ENCODE data around the gene OTUD7B.
"Not testable (repeated sequence)": the region's sequence is repeated elsewhere in the genome, so short reads cannot be mapped to it uniquely, and the experiment has no call there.

The OTUD7B gene

DNA sequence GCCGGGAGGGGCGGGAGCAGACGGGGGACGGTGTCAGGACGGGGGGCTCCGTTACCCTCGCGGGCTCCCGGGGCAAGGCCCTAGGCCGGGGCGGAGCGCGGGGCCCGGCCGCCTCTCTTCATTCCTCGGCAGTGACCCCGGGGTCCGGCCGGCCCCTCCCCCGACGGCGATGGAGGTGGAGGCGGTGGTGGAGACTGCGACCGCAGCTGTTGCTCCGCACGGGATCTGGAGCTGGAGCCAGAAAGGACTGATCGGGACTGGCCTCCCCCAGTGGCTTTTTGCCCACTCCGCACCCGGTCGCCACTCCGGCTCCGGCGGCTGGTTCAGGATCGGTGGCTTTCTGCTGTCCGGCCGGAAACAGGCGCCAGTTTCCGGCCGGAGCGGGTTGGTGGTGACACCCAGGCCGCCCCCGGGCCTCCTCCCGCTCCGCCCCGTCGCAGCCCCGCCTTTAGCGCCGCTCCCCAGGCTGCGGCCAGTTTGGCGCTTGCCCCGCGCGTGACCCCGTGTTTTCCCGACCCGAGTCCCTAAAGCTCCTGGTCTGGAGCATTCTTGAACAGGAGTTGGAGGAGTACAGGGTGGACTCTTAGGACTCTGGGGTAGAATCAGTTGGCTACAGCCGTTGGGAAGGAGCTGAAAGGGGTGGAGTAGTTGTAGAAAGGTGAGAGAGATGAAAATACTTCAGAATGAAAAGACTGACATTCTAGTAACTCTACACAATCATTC lies at the start of gene OTUD7B:
Gene OTUD7B (minus strand): TSS at position 334 of the 723 bp plus-strand sequence. CDS start 33,216 bp downstream, outside the sequence.
- H3K9me3 ChIP-seq (ENCODE audit: control insufficient read depth in 2 of 2, low read length in 2 of 2) = no peaks in the 10 kb centered on the region
- peak within 1 kb of the TSS; percentile 92 to 94 for H3K4me3 ChIP-seq (ENCODE audit: low read length in 2 of 2)
- H3K36me3 ChIP-seq (ENCODE audit: control insufficient read depth in 2 of 2, insufficient read depth in 2 of 2, low read length in 2 of 2) = no peaks in the 10 kb centered on the region
- H3K4me1 ChIP-seq (ENCODE audit: control insufficient read depth, insufficient read depth, low read length) = peaks cover 5% of the 10 kb centered on the region
- H3K27me3 ChIP-seq (ENCODE audit: control insufficient read depth in 1 of 2, insufficient read depth in 2 of 2, low read length in 2 of 2) = no peaks in the 10 kb centered on the region
- H3K9ac ChIP-seq (ENCODE audit: low read length in 2 of 2) = peak within 1 kb of the TSS; percentile 96 to 98
- peak within 1 kb of the TSS; percentile 92 for H3K27ac ChIP-seq (ENCODE audit: low read length)

DNA sequence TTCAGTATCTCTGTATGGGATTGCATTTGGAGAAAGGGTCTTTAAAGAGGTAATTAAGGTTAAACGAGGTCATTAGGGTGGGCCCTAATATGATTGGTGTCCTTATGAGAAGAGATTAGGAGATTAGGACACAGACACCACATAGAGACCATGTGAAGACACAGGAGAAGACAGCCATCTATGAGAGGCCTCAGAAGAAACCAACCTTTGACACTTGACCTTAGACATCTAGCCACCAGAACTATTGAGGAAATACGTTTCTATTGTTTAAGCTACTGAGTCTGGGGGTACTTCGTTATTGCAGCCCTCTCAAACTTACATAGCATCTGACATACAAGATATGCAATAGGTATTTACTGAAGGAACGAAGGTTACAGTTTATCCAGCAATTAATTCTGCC lies 49.7 kb upstream of the OTUD7B start:
- H3K27ac ChIP-seq (ENCODE audit: low read length) = peak overlapping the region; percentile 3
- peaks cover 7% of the 10 kb centered on the region for H3K4me1 ChIP-seq (ENCODE audit: control insufficient read depth, insufficient read depth, low read length)
- H3K9ac ChIP-seq (ENCODE audit: low read length in 2 of 2) = no peak overlapping the region
- H3K9me3 ChIP-seq (ENCODE audit: control insufficient read depth in 2 of 2, low read length in 2 of 2) = no peaks in the 10 kb centered on the region
- H3K4me3 ChIP-seq (ENCODE audit: low read length in 2 of 2) = no peak overlapping the region
- no peaks in the 10 kb centered on the region for H3K27me3 ChIP-seq (ENCODE audit: control insufficient read depth in 1 of 2, insufficient read depth in 2 of 2, low read length in 2 of 2)
- H3K36me3 ChIP-seq (ENCODE audit: control insufficient read depth in 2 of 2, insufficient read depth in 2 of 2, low read length in 2 of 2) = no peaks in the 10 kb centered on the region

DNA sequence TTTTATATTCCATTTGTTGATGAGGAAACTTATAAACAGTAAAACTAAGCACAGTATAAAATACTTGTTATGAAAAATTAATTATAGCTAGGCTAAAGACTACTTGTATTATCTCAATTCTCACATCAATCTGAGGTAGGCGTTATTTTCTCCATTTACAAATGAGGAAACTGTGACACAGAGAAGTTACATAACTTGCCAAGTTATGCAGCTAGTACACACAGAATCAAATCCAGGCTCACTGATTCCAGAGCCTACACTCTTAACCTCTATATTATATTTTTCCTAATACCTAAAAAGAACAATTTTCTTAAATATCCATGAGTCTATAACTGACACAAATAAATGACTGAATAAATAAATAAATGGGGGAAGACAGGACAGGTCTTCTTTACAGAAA lies 45.9 kb upstream of the OTUD7B start:
- H3K4me3 ChIP-seq (ENCODE audit: low read length in 2 of 2) = no peak overlapping the region
- no peaks in the 10 kb centered on the region for H3K36me3 ChIP-seq (ENCODE audit: control insufficient read depth in 2 of 2, insufficient read depth in 2 of 2, low read length in 2 of 2)
- H3K27ac ChIP-seq (ENCODE audit: low read length) = no peak overlapping the region
- H3K9ac ChIP-seq (ENCODE audit: low read length in 2 of 2) = no peak overlapping the region
- no peaks in the 10 kb centered on the region for H3K27me3 ChIP-seq (ENCODE audit: control insufficient read depth in 1 of 2, insufficient read depth in 2 of 2, low read length in 2 of 2)
- H3K9me3 ChIP-seq (ENCODE audit: control insufficient read depth in 2 of 2, low read length in 2 of 2) = no peaks in the 10 kb centered on the region
- H3K4me1 ChIP-seq (ENCODE audit: control insufficient read depth, insufficient read depth, low read length) = peaks cover 2% of the 10 kb centered on the region

DNA sequence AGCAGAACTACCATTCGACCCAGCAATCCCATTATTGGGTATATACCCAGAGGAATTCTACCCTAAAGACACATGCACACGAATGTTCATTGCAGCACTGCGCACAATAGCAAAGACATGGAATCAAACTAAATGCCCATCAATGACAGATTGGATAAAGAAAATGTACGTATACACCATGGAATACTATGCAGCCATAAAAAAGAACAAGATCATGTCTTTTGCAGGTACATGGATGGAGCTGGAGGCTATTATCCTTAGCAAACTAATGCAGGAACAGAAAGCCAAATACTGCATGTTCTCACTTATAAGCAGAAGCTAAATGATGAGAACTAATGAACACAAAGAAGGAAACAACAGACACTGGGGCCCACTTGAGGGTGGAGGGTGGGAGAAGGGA lies 45.0 kb upstream of the OTUD7B start:
- not testable (repeated sequence) for H3K27me3 ChIP-seq (ENCODE audit: control insufficient read depth in 1 of 2, insufficient read depth in 2 of 2, low read length in 2 of 2); H3K4me3 ChIP-seq (ENCODE audit: low read length in 2 of 2); H3K4me1 ChIP-seq (ENCODE audit: control insufficient read depth, insufficient read depth, low read length); H3K9me3 ChIP-seq (ENCODE audit: control insufficient read depth in 2 of 2, low read length in 2 of 2); H3K9ac ChIP-seq (ENCODE audit: low read length in 2 of 2); H3K27ac ChIP-seq (ENCODE audit: low read length); H3K36me3 ChIP-seq (ENCODE audit: control insufficient read depth in 2 of 2, insufficient read depth in 2 of 2, low read length in 2 of 2)

DNA sequence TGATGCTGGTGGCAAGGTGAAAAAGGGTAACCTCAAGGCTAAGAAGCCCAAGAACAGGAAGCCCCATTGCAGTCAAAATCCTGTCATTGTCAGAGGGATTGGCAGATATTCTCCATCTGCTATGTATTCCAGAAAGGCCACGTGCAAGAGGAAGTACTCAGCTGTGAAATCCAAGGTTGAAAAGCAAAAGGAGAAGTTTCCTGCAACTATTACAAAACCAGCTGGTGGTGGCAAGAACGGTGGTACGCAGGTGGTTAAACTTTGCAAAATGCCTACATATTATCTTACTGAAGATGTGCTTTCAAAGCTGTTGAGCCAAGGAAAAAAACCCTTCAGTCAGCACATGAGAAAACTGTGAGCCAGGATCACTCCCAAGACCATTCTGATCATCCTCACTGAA lies 43.4 kb upstream of the OTUD7B start:
- Histone ChIP-seq H3K9me3 (ENCODE audit: control insufficient read depth in 2 of 2, low read length in 2 of 2) (no peaks in the 10 kb centered on the region), H3K4me1 (ENCODE audit: control insufficient read depth, insufficient read depth, low read length) (no peaks in the 10 kb centered on the region), H3K4me3 (ENCODE audit: low read length in 2 of 2) (no peak overlapping the region), H3K27me3 (ENCODE audit: control insufficient read depth in 1 of 2, insufficient read depth in 2 of 2, low read length in 2 of 2) (no peaks in the 10 kb centered on the region), H3K36me3 (ENCODE audit: control insufficient read depth in 2 of 2, insufficient read depth in 2 of 2, low read length in 2 of 2) (no peaks in the 10 kb centered on the region), H3K27ac (ENCODE audit: low read length) (no peak overlapping the region), H3K9ac (ENCODE audit: low read length in 2 of 2) (no peak overlapping the region)

DNA sequence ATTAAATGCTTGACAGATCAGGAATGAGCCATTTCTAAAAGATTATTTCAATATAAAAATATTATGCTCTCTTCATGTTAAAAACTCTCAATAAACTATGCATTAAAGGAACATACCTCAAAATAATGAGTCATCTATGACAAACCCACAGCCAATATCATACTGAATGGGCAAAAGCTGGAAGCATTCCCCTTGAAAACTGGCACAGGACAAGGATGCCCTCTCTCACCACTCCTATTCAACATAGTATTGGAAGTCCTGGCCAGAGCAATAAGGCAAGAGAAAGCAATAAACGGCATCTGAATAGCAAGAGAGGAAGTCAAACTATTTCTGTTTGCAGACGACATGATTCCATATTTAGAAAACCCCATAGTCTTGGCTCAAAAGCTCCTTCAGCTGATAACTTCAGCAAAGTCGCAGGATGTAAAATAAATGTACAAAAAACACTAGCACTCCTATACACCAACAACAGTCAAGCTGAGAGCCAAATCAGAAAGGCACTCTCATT lies 41.4 kb upstream of the OTUD7B start:
- not testable (repeated sequence) for H3K4me3 ChIP-seq (ENCODE audit: low read length in 2 of 2); H3K36me3 ChIP-seq (ENCODE audit: control insufficient read depth in 2 of 2, insufficient read depth in 2 of 2, low read length in 2 of 2); H3K27me3 ChIP-seq (ENCODE audit: control insufficient read depth in 1 of 2, insufficient read depth in 2 of 2, low read length in 2 of 2); H3K4me1 ChIP-seq (ENCODE audit: control insufficient read depth, insufficient read depth, low read length); H3K9me3 ChIP-seq (ENCODE audit: control insufficient read depth in 2 of 2, low read length in 2 of 2); H3K27ac ChIP-seq (ENCODE audit: low read length); H3K9ac ChIP-seq (ENCODE audit: low read length in 2 of 2)

DNA sequence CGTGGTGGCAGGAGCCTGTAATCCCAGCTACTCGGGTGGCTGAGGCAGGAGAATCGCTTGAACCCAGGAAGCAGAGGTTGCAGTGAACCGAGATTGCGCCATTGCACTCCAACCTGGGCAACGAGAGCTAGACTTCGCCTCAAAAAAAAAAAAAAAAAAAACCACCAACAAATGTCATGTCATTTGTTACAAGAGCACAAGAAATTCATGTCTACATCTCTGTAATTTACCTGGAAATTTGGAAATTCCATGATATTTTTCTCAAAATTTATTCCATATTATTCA lies 40.5 kb upstream of the OTUD7B start:
- H3K9ac ChIP-seq (ENCODE audit: low read length in 2 of 2) = no peak overlapping the region
- no peaks in the 10 kb centered on the region for H3K27me3 ChIP-seq (ENCODE audit: control insufficient read depth in 1 of 2, insufficient read depth in 2 of 2, low read length in 2 of 2)
- H3K4me3 ChIP-seq (ENCODE audit: low read length in 2 of 2) = no peak overlapping the region
- no peak overlapping the region for H3K27ac ChIP-seq (ENCODE audit: low read length)
- H3K9me3 ChIP-seq (ENCODE audit: control insufficient read depth in 2 of 2, low read length in 2 of 2) = no peaks in the 10 kb centered on the region
- H3K4me1 ChIP-seq (ENCODE audit: control insufficient read depth, insufficient read depth, low read length) = no peaks in the 10 kb centered on the region
- no peaks in the 10 kb centered on the region for H3K36me3 ChIP-seq (ENCODE audit: control insufficient read depth in 2 of 2, insufficient read depth in 2 of 2, low read length in 2 of 2)

DNA sequence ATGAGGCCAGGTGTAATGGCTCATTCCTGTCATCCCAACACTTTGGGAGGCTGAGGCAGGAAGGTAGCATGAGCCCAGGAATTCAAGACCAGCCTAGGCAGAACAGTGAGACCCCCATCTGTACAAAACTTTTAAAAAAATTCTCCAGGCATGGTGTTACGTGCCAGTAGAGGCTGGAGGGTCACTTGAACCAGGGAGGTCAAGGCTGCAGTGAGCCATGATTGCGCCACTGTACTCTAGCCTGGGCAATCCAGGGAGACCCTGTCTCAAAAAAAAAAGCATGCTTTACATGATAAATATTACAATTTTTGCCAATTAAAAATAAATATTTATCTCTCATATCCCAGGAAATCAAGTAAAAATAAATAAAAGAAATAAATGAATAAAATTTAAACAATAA lies 39.4 kb upstream of the OTUD7B start:
- Histone ChIP-seq H3K9ac (ENCODE audit: low read length in 2 of 2) (no peak overlapping the region), H3K36me3 (ENCODE audit: control insufficient read depth in 2 of 2, insufficient read depth in 2 of 2, low read length in 2 of 2) (no peaks in the 10 kb centered on the region), H3K27ac (ENCODE audit: low read length) (no peak overlapping the region), H3K4me3 (ENCODE audit: low read length in 2 of 2) (no peak overlapping the region), H3K9me3 (ENCODE audit: control insufficient read depth in 2 of 2, low read length in 2 of 2) (no peaks in the 10 kb centered on the region), H3K27me3 (ENCODE audit: control insufficient read depth in 1 of 2, insufficient read depth in 2 of 2, low read length in 2 of 2) (no peaks in the 10 kb centered on the region), H3K4me1 (ENCODE audit: control insufficient read depth, insufficient read depth, low read length) (no peaks in the 10 kb centered on the region)

DNA sequence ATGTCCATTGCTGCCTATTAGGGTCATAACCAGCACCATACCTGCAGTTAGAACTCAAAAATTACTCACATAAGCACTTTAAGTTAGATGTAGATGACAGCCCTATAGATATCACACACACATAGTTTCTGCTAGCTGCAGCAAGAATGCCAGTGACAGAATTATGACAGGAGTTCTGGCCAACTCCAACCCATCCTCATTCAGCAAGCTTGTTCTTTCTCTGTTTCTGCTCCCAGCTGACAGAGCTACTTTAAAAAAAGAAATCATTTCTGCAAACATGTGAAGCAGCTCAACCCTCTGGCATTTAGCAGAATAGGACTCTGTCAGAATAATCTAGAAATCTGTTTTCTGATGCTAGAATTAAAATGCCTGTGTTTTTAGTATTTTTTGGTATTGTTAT lies 23.8 kb upstream of the OTUD7B start:
- no peaks in the 10 kb centered on the region for H3K27me3 ChIP-seq (ENCODE audit: control insufficient read depth in 1 of 2, insufficient read depth in 2 of 2, low read length in 2 of 2)
- no peaks in the 10 kb centered on the region for H3K36me3 ChIP-seq (ENCODE audit: control insufficient read depth in 2 of 2, insufficient read depth in 2 of 2, low read length in 2 of 2)
- H3K9ac ChIP-seq (ENCODE audit: low read length in 2 of 2) = no peak overlapping the region
- H3K4me1 ChIP-seq (ENCODE audit: control insufficient read depth, insufficient read depth, low read length) = no peaks in the 10 kb centered on the region
- no peaks in the 10 kb centered on the region for H3K9me3 ChIP-seq (ENCODE audit: control insufficient read depth in 2 of 2, low read length in 2 of 2)
- H3K4me3 ChIP-seq (ENCODE audit: low read length in 2 of 2) = no peak overlapping the region
- no peak overlapping the region for H3K27ac ChIP-seq (ENCODE audit: low read length)

DNA sequence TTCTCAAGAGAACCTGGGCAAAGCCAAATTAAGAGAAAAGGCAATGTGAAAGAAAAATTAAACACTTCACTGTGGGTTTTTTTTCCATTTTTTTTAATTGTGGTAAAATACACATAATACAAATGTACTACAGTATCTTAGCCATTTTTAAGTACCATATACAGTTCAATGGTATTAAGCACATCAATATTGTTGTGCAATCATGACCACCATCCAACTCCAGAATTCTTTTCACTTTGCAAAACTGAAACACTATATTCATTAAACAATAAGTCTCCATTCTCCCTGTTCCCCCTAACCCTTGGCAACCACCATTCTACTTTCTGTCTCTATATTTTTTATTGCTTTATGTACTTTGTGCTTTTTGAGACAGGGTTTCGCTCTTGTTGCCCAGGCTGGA lies 17.8 kb upstream of the OTUD7B start:
- H3K27me3 ChIP-seq (ENCODE audit: control insufficient read depth in 1 of 2, insufficient read depth in 2 of 2, low read length in 2 of 2) = no peaks in the 10 kb centered on the region
- no peaks in the 10 kb centered on the region for H3K9me3 ChIP-seq (ENCODE audit: control insufficient read depth in 2 of 2, low read length in 2 of 2)
- H3K4me3 ChIP-seq (ENCODE audit: low read length in 2 of 2) = no peak overlapping the region
- H3K9ac ChIP-seq (ENCODE audit: low read length in 2 of 2) = no peak overlapping the region
- no peaks in the 10 kb centered on the region for H3K4me1 ChIP-seq (ENCODE audit: control insufficient read depth, insufficient read depth, low read length)
- H3K27ac ChIP-seq (ENCODE audit: low read length) = no peak overlapping the region
- no peaks in the 10 kb centered on the region for H3K36me3 ChIP-seq (ENCODE audit: control insufficient read depth in 2 of 2, insufficient read depth in 2 of 2, low read length in 2 of 2)

DNA sequence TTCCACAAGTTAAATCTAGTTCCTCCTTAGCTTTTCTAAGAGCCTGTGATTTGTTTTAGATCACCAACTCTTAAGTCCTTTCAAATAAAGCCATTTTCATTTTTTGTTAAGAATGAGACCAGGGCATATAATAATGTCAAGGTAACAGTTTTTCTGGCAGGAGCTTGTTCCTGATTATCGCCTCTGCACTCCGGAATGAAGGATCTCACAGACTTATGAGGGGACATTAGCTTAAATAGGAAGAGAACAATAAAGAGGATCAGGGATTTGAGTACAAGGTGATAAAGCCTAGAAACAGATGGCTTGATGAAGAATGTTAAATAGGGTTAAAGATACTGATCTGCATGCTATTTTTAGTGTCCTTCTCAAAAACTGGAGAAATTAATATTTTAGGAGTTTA lies 13.6 kb upstream of the OTUD7B start:
- H3K27ac ChIP-seq (ENCODE audit: low read length) = no peak overlapping the region
- H3K4me3 ChIP-seq (ENCODE audit: low read length in 2 of 2) = no peak overlapping the region
- no peaks in the 10 kb centered on the region for H3K9me3 ChIP-seq (ENCODE audit: control insufficient read depth in 2 of 2, low read length in 2 of 2)
- H3K27me3 ChIP-seq (ENCODE audit: control insufficient read depth in 1 of 2, insufficient read depth in 2 of 2, low read length in 2 of 2) = no peaks in the 10 kb centered on the region
- no peaks in the 10 kb centered on the region for H3K36me3 ChIP-seq (ENCODE audit: control insufficient read depth in 2 of 2, insufficient read depth in 2 of 2, low read length in 2 of 2)
- H3K9ac ChIP-seq (ENCODE audit: low read length in 2 of 2) = no peak overlapping the region
- no peaks in the 10 kb centered on the region for H3K4me1 ChIP-seq (ENCODE audit: control insufficient read depth, insufficient read depth, low read length)
